Keratinocyte (primary cell): Measurements from ENCODE around the gene ARHGEF19. TPM values are rescaled to one million over a fixed set of nuclear protein-coding genes. Genes with fewer than 3 reads are reported as not detected.

ENCODE experiments used
- DNase-seq: peaks from one replicate; pipeline ENCODE4 v3.0.0-alpha.2; 2011; ENCODE audit warnings: low read depth, missing footprints, low spot score
- FAIRE-seq: peaks from 2 replicates; lab custom pipeline; 2011; peaks lifted over from hg19 to GRCh38; lab: Jason Lieb, UNC
- H2AFZ ChIP-seq: 2 replicates; pipeline ENCODE4 v1.6.0; 2012; ENCODE audit warnings: low read length, control low read depth, inconsistent platforms; ENCODE audit not compliant: control insufficient read depth
- H3K27ac ChIP-seq: 2 replicates; pipeline ENCODE4 v1.5.1; 2011; ENCODE audit warnings: low read length; ENCODE audit not compliant: control insufficient read depth, insufficient read depth
- H3K27me3 ChIP-seq: 3 replicates; pipeline ENCODE4 v1.6.0; 2011; ENCODE audit warnings: low read length; ENCODE audit not compliant: control insufficient read depth, insufficient read depth; ENCODE audit errors: extremely low read depth
- H3K36me3 ChIP-seq, 2 experiments: 2 replicates in 1 of 2; 3 replicates in 1 of 2; pipeline ENCODE4 v1.5.1; 2011; ENCODE audit warnings: low read length in 2 of 2, mild to moderate bottlenecking in 1 of 2; ENCODE audit not compliant: control insufficient read depth in 2 of 2, insufficient read depth in 2 of 2; ENCODE audit errors: extremely low read depth in 1 of 2
- H3K4me1 ChIP-seq: 3 replicates; pipeline ENCODE4 v1.5.1; 2011; ENCODE audit warnings: low read length; ENCODE audit not compliant: control insufficient read depth, insufficient read depth; ENCODE audit errors: extremely low read depth
- H3K4me2 ChIP-seq: 3 replicates; pipeline ENCODE4 v1.6.0; 2011; ENCODE audit warnings: low read depth, low read length; ENCODE audit not compliant: control insufficient read depth, insufficient read depth; ENCODE audit errors: extremely low read depth
- H3K4me3 ChIP-seq, 3 experiments: fragments of 200-600 bp in 1 of 3; sonication (generic) in 1 of 3; 2 replicates in 2 of 3; 3 replicates in 1 of 3; pipeline ENCODE4 v1.5.1; 2011 to 2016; ENCODE audit warnings: low read length in 3 of 3, mild to moderate bottlenecking in 3 of 3, control low read depth in 2 of 3, inconsistent platforms in 1 of 3, low read depth in 1 of 3, mixed read lengths in 1 of 3, mixed run types in 1 of 3, moderate library complexity in 1 of 3; ENCODE audit not compliant: control insufficient read depth in 2 of 3, insufficient read depth in 2 of 3; ENCODE audit errors: extremely low read depth in 1 of 3
- H3K79me2 ChIP-seq: 2 replicates; pipeline ENCODE4 v1.6.0; 2012; ENCODE audit warnings: low read length; ENCODE audit not compliant: control insufficient read depth, insufficient read depth
- H3K9ac ChIP-seq: 3 replicates; pipeline ENCODE4 v1.6.0; 2011; ENCODE audit warnings: low read length; ENCODE audit not compliant: control insufficient read depth, insufficient read depth; ENCODE audit errors: extremely low read depth
- H3K9me1 ChIP-seq: 3 replicates; pipeline ENCODE4 v1.6.0; 2011; ENCODE audit warnings: low read length; ENCODE audit not compliant: control insufficient read depth, insufficient read depth; ENCODE audit errors: extremely low read depth
- H3K9me3 ChIP-seq: 2 replicates; pipeline ENCODE4 v1.5.1; 2012; ENCODE audit warnings: low read depth, low read length; ENCODE audit not compliant: control insufficient read depth
- H4K20me1 ChIP-seq: 3 replicates; pipeline ENCODE4 v1.6.0; 2011; ENCODE audit warnings: low read length; ENCODE audit not compliant: control insufficient read depth, insufficient read depth; ENCODE audit errors: extremely low read depth
- EZH2 ChIP-seq: IDR thresholded peaks from one replicate; pipeline ENCODE4 v1.6.1; 2012; ENCODE audit warnings: inconsistent platforms, mild to moderate bottlenecking, low read length, moderate library complexity
- dilution Hi-C: fragments of 300-500 bp; cut with MboI; formaldehyde crosslinking; loops from one replicate; pipeline ENCODE4 v1.7.0; 2020; ENCODE audit warnings: low sequenced_read_pairs; ENCODE audit not compliant: extremely low pct_ligation_motif_present
- polyA plus RNA-seq, 5 experiments: library from polyadenylated mRNA; depleted of rRNA in 3 of 5; stranded (reverse) in 3 of 5; stranded (forward) in 1 of 5; unstranded in 1 of 5; fragments of >200 nt; gene quantifications; 1 replicate in 1 of 5; 2 replicates in 3 of 5; 3 replicates in 1 of 5; pipeline versions ENCODE4 v1.2.1 to v1.2.3, GENCODE V29; 2011 to 2012; ENCODE audit warnings: missing spikeins in 2 of 5, low read depth in 1 of 5, low replicate concordance in 1 of 5
- TF ChIP-seq, protein P1 (sequence below), 3 experiments: IDR thresholded peaks in 1 of 3; conservative IDR thresholded peaks in 1 of 3; optimal IDR thresholded peaks in 1 of 3; 2 replicates in 2 of 3; 3 replicates in 1 of 3; pipeline versions ENCODE3 to v1.5.1; 2011; ENCODE audit warnings: low read length in 3 of 3, mild to moderate bottlenecking in 3 of 3, moderate library complexity in 2 of 3, control low read depth in 1 of 3, inconsistent platforms in 1 of 3; ENCODE audit not compliant: insufficient read depth in 2 of 3; ENCODE audit errors: extremely low read depth in 1 of 3

The ARHGEF19 gene
- polyA plus RNA-seq, 1 donor (not counting 4 experiments of a cell fraction or from before 2014, with no cell fraction given): 5.0 TPM

DNA sequence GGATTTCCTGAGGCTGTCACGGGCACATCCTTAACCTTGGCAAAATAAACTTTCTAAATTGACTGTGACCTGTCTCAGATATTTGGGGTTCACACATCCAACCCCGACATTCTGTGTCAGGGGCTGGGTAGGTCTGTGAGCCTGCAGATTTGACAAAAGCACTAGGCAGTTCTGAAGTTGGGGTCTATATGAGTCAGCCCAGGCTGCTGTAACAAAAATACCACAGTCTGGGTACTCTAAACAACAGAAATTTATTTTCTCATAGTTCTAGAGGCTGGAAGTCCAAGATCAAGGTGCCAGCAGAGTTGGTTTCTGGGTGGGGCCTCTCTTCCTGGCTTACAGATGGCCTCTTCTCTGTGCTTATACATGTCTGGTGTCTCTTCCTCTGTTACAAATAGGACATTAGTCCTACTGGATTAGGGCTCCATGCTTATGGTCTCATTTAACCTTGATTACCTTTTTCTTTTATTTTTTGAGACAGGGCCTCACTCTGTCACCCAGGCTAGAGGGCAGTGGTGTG lies 27.6 kb upstream of the ARHGEF19 start:
- Histone ChIP-seq H3K79me2 (no peaks in the 10 kb centered on the region), H3K9me3 (no peaks in the 10 kb centered on the region), H3K4me3 (no peak overlapping the region), H3K4me2 (no peak overlapping the region), H4K20me1 (no peaks in the 10 kb centered on the region), H3K36me3 (no peaks in the 10 kb centered on the region), H3K9me1 (no peaks in the 10 kb centered on the region), H2AFZ (no peak overlapping the region), H3K9ac (no peak overlapping the region), H3K27me3 (no peaks in the 10 kb centered on the region), H3K27ac (no peak overlapping the region), H3K4me1 (peaks cover 26% of the 10 kb centered on the region)
- TF ChIP-seq, protein P1, sequence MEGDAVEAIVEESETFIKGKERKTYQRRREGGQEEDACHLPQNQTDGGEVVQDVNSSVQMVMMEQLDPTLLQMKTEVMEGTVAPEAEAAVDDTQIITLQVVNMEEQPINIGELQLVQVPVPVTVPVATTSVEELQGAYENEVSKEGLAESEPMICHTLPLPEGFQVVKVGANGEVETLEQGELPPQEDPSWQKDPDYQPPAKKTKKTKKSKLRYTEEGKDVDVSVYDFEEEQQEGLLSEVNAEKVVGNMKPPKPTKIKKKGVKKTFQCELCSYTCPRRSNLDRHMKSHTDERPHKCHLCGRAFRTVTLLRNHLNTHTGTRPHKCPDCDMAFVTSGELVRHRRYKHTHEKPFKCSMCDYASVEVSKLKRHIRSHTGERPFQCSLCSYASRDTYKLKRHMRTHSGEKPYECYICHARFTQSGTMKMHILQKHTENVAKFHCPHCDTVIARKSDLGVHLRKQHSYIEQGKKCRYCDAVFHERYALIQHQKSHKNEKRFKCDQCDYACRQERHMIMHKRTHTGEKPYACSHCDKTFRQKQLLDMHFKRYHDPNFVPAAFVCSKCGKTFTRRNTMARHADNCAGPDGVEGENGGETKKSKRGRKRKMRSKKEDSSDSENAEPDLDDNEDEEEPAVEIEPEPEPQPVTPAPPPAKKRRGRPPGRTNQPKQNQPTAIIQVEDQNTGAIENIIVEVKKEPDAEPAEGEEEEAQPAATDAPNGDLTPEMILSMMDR (optimal IDR thresholded peaks at IDR 0.05 in 1 of 3, IDR thresholded peaks at IDR 0.05 in 1 of 3, conservative IDR thresholded peaks at IDR 0.05 in 1 of 3; ENCODE audit: extremely low read depth in 1 of 3, insufficient read depth in 2 of 3, low read length in 3 of 3): no peak
- no peak for TF ChIP-seq EZH2
- dilution Hi-C loops: no loop called here
- DNase-seq: no peak
- FAIRE-seq: no peak

DNA sequence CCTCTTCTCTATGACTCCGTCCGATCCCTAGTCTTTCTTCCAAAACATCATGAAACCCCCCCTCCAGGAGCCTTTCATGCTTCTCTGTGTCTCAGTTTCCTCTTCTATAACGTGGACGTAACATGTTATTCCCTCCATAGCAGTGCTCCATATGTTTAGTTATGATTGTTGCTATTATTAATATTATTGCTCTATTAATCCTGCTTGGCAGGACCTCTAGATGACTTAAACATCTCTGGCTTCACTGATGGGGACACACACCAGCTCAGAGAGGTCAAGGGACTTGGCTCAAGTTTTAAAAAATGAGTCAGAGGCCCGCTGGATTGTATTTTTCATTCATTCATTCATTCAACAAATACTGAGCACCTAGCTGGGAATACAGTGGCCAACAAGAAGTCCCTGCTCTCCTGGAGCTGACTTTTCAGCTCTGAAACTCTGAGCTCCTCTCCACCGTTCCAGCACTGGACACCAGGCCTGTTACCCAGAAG lies 24.9 kb upstream of the ARHGEF19 start:
- Histone ChIP-seq H3K4me2 (peak overlapping the region; percentile 62), H3K27ac (peak overlapping the region; percentile 82), H2AFZ (peak overlapping the region; percentile 92), H3K27me3 (no peaks in the 10 kb centered on the region), H3K9ac (peak overlapping the region; percentile 74), H3K79me2 (no peaks in the 10 kb centered on the region), H3K36me3 (peaks cover 0 to 2% of the 10 kb centered on the region in 2 experiments), H3K4me1 (peaks cover 22% of the 10 kb centered on the region), H3K9me3 (no peaks in the 10 kb centered on the region), H3K9me1 (no peaks in the 10 kb centered on the region), H3K4me3 (peak overlapping the region in 2 of 3 experiments; percentile 58 to 62), H4K20me1 (no peaks in the 10 kb centered on the region)
- FAIRE-seq (no peak), DNase-seq (no peak)
- no peak for TF ChIP-seq EZH2
- dilution Hi-C loops: no loop called here
